ENCODE data around the gene KIF16B. TPM values are rescaled to one million over a fixed set of nuclear protein-coding genes. Genes with fewer than 3 reads are reported as not detected.

KIF16B gene
- total and polyA plus RNA-seq, 9 of the 15 experiments (the other 6 are each of a cell fraction or from before 2014, with no cell fraction given) = 1.00 to 10.6 (median 8.5) TPM

GRCh38 chr20:16261733-16262273 lies 311.4 kb downstream of the KIF16B start (continued):
- TF ChIP-seq TOE1 (IDR thresholded peaks at IDR 0.05; ENCODE audit: borderline replicate concordance) = no peak
- no peak for TF ChIP-seq TOE1 (CRISPR knock-in tag; IDR thresholded peaks at IDR 0.05; ENCODE audit: borderline replicate concordance, low read depth)
- TF ChIP-seq POLR3G (IDR thresholded peaks at IDR 0.05; ENCODE audit: extremely low read depth, insufficient read length, insufficient replicate concordance) = no peak
- no peak for TF ChIP-seq RAD21 (CRISPR knock-in tag; conservative IDR thresholded peaks at IDR 0.05 in 1 of 2, IDR thresholded peaks at IDR 0.05 in 1 of 2)
- 0 out of 2 replicates have a peak, but pooled peaks have one; percentile 10 for TF ChIP-seq EP300 (IDR thresholded peaks at IDR 0.05; ENCODE audit: low read length)
- TF ChIP-seq FOXO4 (CRISPR knock-in tag; IDR thresholded peaks at IDR 0.05) = no peak
- TF ChIP-seq HMBOX1 (IDR thresholded peaks at IDR 0.05) = peak; percentile 54; the same call in 1 of the 2 replicates
- TF ChIP-seq, protein P1, sequence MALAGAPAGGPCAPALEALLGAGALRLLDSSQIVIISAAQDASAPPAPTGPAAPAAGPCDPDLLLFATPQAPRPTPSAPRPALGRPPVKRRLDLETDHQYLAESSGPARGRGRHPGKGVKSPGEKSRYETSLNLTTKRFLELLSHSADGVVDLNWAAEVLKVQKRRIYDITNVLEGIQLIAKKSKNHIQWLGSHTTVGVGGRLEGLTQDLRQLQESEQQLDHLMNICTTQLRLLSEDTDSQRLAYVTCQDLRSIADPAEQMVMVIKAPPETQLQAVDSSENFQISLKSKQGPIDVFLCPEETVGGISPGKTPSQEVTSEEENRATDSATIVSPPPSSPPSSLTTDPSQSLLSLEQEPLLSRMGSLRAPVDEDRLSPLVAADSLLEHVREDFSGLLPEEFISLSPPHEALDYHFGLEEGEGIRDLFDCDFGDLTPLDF (CRISPR knock-in tag; IDR thresholded peaks at IDR 0.05) = no peak
- no peak for TF ChIP-seq ZNF347 (CRISPR knock-in tag; IDR thresholded peaks at IDR 0.05; ENCODE audit: low read depth)
- TF ChIP-seq BDP1 (IDR thresholded peaks at IDR 0.05; ENCODE audit: insufficient read depth, insufficient read length) = no peak
- TF ChIP-seq ZFP36 (IDR thresholded peaks at IDR 0.05; ENCODE audit: low read depth, low read length, partially characterized antibody) = no peak
- TF ChIP-seq, protein P2, sequence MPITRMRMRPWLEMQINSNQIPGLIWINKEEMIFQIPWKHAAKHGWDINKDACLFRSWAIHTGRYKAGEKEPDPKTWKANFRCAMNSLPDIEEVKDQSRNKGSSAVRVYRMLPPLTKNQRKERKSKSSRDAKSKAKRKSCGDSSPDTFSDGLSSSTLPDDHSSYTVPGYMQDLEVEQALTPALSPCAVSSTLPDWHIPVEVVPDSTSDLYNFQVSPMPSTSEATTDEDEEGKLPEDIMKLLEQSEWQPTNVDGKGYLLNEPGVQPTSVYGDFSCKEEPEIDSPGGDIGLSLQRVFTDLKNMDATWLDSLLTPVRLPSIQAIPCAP (CRISPR knock-in tag; IDR thresholded peaks at IDR 0.05; ENCODE audit: borderline replicate concordance) = no peak
